Suprapubic skin (tissue), 4 donors: ENCODE measurements around the gene STAG1. TPM values are rescaled to one million over a fixed set of nuclear protein-coding genes. Genes with fewer than 3 reads are reported as not detected.

ENCODE experiments used
- DNase-seq, 2 donors: peaks; one replicate each; pipeline ENCODE4 v3.0.0-alpha.2; 2019; ENCODE audit warnings: low spot score in 2 of 2
- H3K27ac ChIP-seq: fragments of 200-600 bp; sonication (generic); one replicate; pipeline ENCODE4 v1.5.1; 2019
- H3K27me3 ChIP-seq: fragments of 200-600 bp; sonication (generic); one replicate; pipeline ENCODE4 v1.5.1; 2019
- H3K36me3 ChIP-seq: fragments of 200-600 bp; sonication (generic); one replicate; pipeline ENCODE4 v1.5.1; 2019
- H3K4me1 ChIP-seq: fragments of 200-600 bp; sonication (generic); one replicate; pipeline ENCODE4 v1.5.1; 2019
- H3K4me3 ChIP-seq: fragments of 200-600 bp; sonication (generic); one replicate; pipeline ENCODE4 v1.5.1; 2019; ENCODE audit warnings: mild to moderate bottlenecking
- H3K9me3 ChIP-seq: fragments of 200-600 bp; sonication (generic); one replicate; pipeline ENCODE4 v1.5.1; 2019
- CTCF ChIP-seq, 2 donors: fragments of 200-600 bp in 1 of 2; fragments of 450-650 bp in 1 of 2; sonication (generic) in 1 of 2; IDR thresholded peaks; one replicate each; pipeline ENCODE4 v1.5.1; 2016 to 2019; ENCODE audit warnings: antibody characterized with exemption in 2 of 2, mild to moderate bottlenecking in 1 of 2, moderate library complexity in 1 of 2
- EP300 ChIP-seq: sonication (generic); formaldehyde crosslinking; IDR thresholded peaks from one replicate; pipeline ENCODE4 v1.6.1; 2017; ENCODE audit warnings: antibody characterized with exemption
- POLR2A ChIP-seq, 2 donors: fragments of 450-650 bp; IDR thresholded peaks; one replicate each; pipeline ENCODE4 v1.6.1; 2017; ENCODE audit warnings: antibody characterized with exemption in 2 of 2, mild to moderate bottlenecking in 2 of 2, moderate library complexity in 2 of 2
- POLR2AphosphoS5 ChIP-seq, 3 donors: sonication (generic); formaldehyde crosslinking; IDR thresholded peaks; one replicate each; pipeline ENCODE4 v1.6.1; 2017; ENCODE audit warnings: antibody characterized with exemption in 3 of 3
- WGBS: methylation state at CpG from one replicate; pipeline ENCODE4 v1.1.5; 2018; 5-methylcytosine and 5-hydroxymethylcytosine counted together
- total RNA-seq, 4 donors: library from RNA; depleted of rRNA; stranded (reverse); fragments of >200 nt; gene quantifications; one replicate each; pipeline ENCODE4 v1.1.0, GENCODE V29; 2016

Gene STAG1
- total RNA-seq, 4 donors from 2014 or later, result 33.8 to 76.4 (median 38.0) TPM

- Histone ChIP-seq H3K4me1 (no peaks in the 10 kb centered on the region), H3K27me3 (no peaks in the 10 kb centered on the region), H3K36me3 (peaks cover 49% of the 10 kb centered on the region), H3K27ac (no peak overlapping the region), H3K9me3 (no peaks in the 10 kb centered on the region), H3K4me3 (no peak overlapping the region)
- no peak for DNase-seq
- TF ChIP-seq POLR2A (IDR thresholded peaks at IDR 0.05), result no peak
- TF ChIP-seq POLR2AphosphoS5 (IDR thresholded peaks at IDR 0.05), result no peak
- TF ChIP-seq EP300, result no peak
- TF ChIP-seq CTCF (IDR thresholded peaks at IDR 0.05), result no peak
- WGBS, result 90% methylated on average over 5 of the region's 5 CpGs
Measured at GRCh38 chr3:136330900-136331299, 421.3 kb downstream of the STAG1 start.

GRCh38 chr3:136329593-136329992 is 422.6 kb downstream of the STAG1 start:
- peaks cover 50% of the 10 kb centered on the region for H3K36me3 ChIP-seq
- WGBS, result 60% methylated on average over 5 of the region's 5 CpGs

GRCh38 chr3:136327671-136328070 is 424.5 kb downstream of the STAG1 start:
- Histone ChIP-seq H3K27ac (no peak overlapping the region), H3K9me3 (no peaks in the 10 kb centered on the region), H3K4me3 (no peak overlapping the region), H3K4me1 (no peaks in the 10 kb centered on the region), H3K36me3 (peaks cover 45% of the 10 kb centered on the region), H3K27me3 (no peaks in the 10 kb centered on the region)
- 96% methylated on average over 5 of the region's 5 CpGs for WGBS
- no peak for DNase-seq
- TF ChIP-seq POLR2AphosphoS5 (IDR thresholded peaks at IDR 0.05) (no peak), POLR2A (IDR thresholded peaks at IDR 0.05) (no peak), CTCF (IDR thresholded peaks at IDR 0.05) (no peak), EP300 (no peak)

More at GRCh38 chr3:136329593-136329992, 422.6 kb downstream of the STAG1 start:
- no peaks in the 10 kb centered on the region for H3K27me3 ChIP-seq
- no peak overlapping the region for H3K4me3 ChIP-seq
- no peak for TF ChIP-seq CTCF (IDR thresholded peaks at IDR 0.05)
- TF ChIP-seq POLR2A (IDR thresholded peaks at IDR 0.05), result no peak
- no peak for TF ChIP-seq POLR2AphosphoS5 (IDR thresholded peaks at IDR 0.05)
- TF ChIP-seq EP300, result no peak
- no peaks in the 10 kb centered on the region for H3K4me1 ChIP-seq
- DNase-seq, result no peak
- no peak overlapping the region for H3K27ac ChIP-seq
- H3K9me3 ChIP-seq, result no peaks in the 10 kb centered on the region

GRCh38 chr3:136326316-136326715 is 425.9 kb downstream of the STAG1 start:
- peaks cover 8% of the 10 kb centered on the region for H3K9me3 ChIP-seq
- H3K4me3 ChIP-seq, result no peak overlapping the region
- H3K27ac ChIP-seq, result no peak overlapping the region
- DNase-seq, result no peak
- peaks cover 54% of the 10 kb centered on the region for H3K36me3 ChIP-seq
- H3K4me1 ChIP-seq, result no peaks in the 10 kb centered on the region
- TF ChIP-seq CTCF (IDR thresholded peaks at IDR 0.05) (no peak), EP300 (no peak), POLR2AphosphoS5 (IDR thresholded peaks at IDR 0.05) (no peak), POLR2A (IDR thresholded peaks at IDR 0.05) (no peak)
- WGBS, result 100% methylated on average over 2 of the region's 5 CpGs
- no peaks in the 10 kb centered on the region for H3K27me3 ChIP-seq

GRCh38 chr3:136311968-136312367 is 440.2 kb downstream of the STAG1 start:
- no peaks in the 10 kb centered on the region for H3K9me3 ChIP-seq
- TF ChIP-seq POLR2A (IDR thresholded peaks at IDR 0.05) (no peak), POLR2AphosphoS5 (IDR thresholded peaks at IDR 0.05) (no peak), CTCF (IDR thresholded peaks at IDR 0.05) (no peak), EP300 (no peak)
- WGBS, result 97% methylated on average over 5 of the region's 5 CpGs
- no peak overlapping the region for H3K27ac ChIP-seq
- H3K27me3 ChIP-seq, result no peaks in the 10 kb centered on the region
- no peak overlapping the region for H3K4me3 ChIP-seq
- peaks cover 5% of the 10 kb centered on the region for H3K36me3 ChIP-seq
- DNase-seq, result no peak
- no peaks in the 10 kb centered on the region for H3K4me1 ChIP-seq
